T-helper 17 cell (primary cell): ENCODE results near the gene CAPZB. TPM values are rescaled to one million over a fixed set of nuclear protein-coding genes. Genes with fewer than 3 reads are reported as not detected.
A peak's percentile ranks its signal among the peaks of the same experiment; 100 is the strongest.

Experiments
- ATAC-seq: fragments of 150-1000 bp; cut with Tn5 transposase; 2 replicates; pipeline ENCODE4 v1.10.0; 2021; ENCODE audit warnings: mild to moderate bottlenecking, moderate library complexity
- DNase-seq, 3 donors: peaks; one replicate each; pipeline versions ENCODE4 v3.0.0 to v3.0.0-alpha.2; 2020 to 2021
- H3K9me3 ChIP-seq: one replicate; pipeline ENCODE4 v1.7.0; 2013; ENCODE audit warnings: low read length, mild to moderate bottlenecking; ENCODE audit not compliant: control insufficient read depth, poor library complexity, severe bottlenecking
- H3K27ac Mint-ChIP-seq: one replicate; pipeline ENCODE4 v1.8.0; 2022; ENCODE audit warnings: mild to moderate bottlenecking, moderate library complexity, mixed read lengths
- H3K27me3 Mint-ChIP-seq: one replicate; pipeline ENCODE4 v1.8.0; 2022; ENCODE audit warnings: mixed read lengths
- H3K36me3 Mint-ChIP-seq: one replicate; pipeline ENCODE4 v1.8.0; 2022; ENCODE audit warnings: low read depth, mixed read lengths
- H3K4me1 Mint-ChIP-seq: one replicate; pipeline ENCODE4 v1.8.0; 2022; ENCODE audit warnings: mild to moderate bottlenecking, mixed read lengths
- H3K4me3 Mint-ChIP-seq: one replicate; pipeline ENCODE4 v1.8.0; 2022; ENCODE audit warnings: mild to moderate bottlenecking, moderate library complexity, mixed read lengths
- total RNA-seq, 4 donors: library from RNA in 2 of 4; stranded (reverse) in 2 of 4; gene quantifications; one replicate each; pipeline ENCODE4 v1.2.3 and lab custom pipeline; 2022 to 2026

Gene CAPZB
- total RNA-seq, 2 donors from 2014 or later: 320 to 330 TPM

DNA sequence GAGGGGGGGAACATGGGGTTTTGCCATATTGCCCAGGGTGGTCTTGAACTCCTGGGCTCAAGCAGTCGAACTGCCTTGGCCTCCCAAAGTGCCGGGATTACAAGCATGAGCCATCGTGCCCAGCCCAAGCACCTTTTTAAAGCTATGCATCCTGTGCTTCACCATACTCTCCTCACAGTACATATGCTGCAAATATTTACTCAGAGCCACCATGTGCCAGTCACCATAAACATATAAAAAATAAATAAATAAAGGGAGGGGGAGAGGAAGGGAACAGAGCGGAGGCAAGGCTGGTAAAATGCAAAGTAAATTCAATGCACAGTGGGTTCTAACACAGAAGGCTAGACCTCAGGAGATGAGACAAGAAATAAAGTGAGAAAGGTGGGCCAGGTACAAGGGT, 64.7 kb downstream of the CAPZB start:
- no peak for ATAC-seq
- H3K4me1 Mint-ChIP-seq: peaks cover 60% of the 10 kb centered on the region
- peak overlapping the region; percentile 88 for H3K27ac Mint-ChIP-seq
- peaks cover 2% of the 10 kb centered on the region for H3K36me3 Mint-ChIP-seq
- no peaks in the 10 kb centered on the region for H3K9me3 ChIP-seq
- H3K27me3 Mint-ChIP-seq: no peaks in the 10 kb centered on the region
- no peak for DNase-seq
- H3K4me3 Mint-ChIP-seq: no peak overlapping the region

DNA sequence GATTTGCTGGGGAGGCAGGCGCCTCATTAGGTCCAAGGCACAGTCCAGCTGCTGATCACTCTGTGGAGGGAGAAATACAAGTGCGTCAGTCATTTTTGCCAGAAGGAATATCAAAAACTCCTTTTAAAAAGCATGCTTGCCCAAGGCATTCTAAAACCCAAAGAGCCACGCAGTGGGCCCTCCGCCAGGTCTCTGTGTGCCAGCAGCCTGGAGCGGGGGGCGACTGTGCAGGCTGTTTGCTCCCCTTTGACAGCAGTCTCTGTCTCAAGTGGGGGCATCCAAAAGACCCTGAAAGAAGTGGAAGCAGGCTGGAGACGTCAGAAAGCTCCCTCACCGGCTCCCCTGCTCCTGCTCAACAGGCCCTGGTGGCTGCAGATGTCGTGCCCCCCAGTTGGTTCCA, 65.6 kb downstream of the CAPZB start:
- H3K4me3 Mint-ChIP-seq: no peak overlapping the region
- peaks cover 59% of the 10 kb centered on the region for H3K4me1 Mint-ChIP-seq
- peak overlapping the region; percentile 88 for H3K27ac Mint-ChIP-seq
- no peak for ATAC-seq
- H3K9me3 ChIP-seq: no peaks in the 10 kb centered on the region
- DNase-seq: no peak
- H3K36me3 Mint-ChIP-seq: peaks cover 2% of the 10 kb centered on the region
- no peaks in the 10 kb centered on the region for H3K27me3 Mint-ChIP-seq

DNA sequence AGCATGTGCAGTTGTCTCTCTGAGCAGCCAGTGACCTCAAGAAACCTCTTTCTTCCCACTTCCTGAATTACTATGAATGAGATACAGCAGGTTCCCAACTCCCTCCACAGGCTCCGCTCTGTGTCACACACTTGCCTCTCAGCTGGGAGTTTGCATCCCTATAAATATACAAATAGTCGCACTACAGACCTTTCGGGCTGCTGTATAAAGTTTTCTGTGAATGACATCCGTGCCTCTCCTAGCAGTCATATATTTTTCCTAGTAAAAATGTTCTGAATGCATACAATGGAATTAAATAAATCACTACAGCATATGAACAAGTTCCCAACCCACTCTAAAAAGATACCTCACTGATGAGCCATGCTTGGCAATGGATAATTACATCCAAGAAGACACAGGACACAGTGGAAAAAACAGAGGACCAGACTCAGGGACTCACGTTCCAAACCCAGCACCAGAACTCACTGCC, 66.8 kb downstream of the CAPZB start:
- DNase-seq (no peak), ATAC-seq (no peak)
- H3K4me3 Mint-ChIP-seq: no peak overlapping the region
- H3K4me1 Mint-ChIP-seq: peaks cover 53% of the 10 kb centered on the region
- H3K27ac Mint-ChIP-seq: peak overlapping the region; percentile 76
- H3K9me3 ChIP-seq: no peaks in the 10 kb centered on the region
- peaks cover 2% of the 10 kb centered on the region for H3K36me3 Mint-ChIP-seq
- H3K27me3 Mint-ChIP-seq: no peaks in the 10 kb centered on the region

DNA sequence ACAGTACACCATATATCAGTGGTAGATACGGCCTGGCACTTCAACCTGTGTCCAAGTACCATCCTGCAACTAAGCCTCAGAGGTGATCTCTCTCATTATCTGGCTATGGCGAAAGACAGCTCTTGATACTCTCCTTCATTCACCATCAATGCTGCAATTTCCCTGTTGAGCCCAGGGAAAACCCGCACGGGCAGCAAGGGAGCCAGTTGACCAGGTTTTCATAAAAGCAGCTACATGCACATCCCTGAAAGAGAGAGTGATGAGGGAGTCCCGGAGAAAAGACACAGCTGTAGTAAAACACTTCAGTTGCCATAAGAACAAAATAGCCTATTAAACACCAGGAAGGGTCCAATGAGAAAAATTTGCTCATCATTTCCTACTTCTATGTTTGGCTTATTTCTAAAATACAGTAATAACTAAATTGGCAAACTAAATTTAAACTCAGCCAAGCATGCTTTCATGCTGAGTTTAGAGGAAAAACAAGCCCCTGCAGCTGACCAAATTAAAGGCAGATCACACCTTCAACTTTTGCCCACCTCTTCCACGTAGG, 68.3 kb downstream of the CAPZB start:
- no peak for DNase-seq
- H3K4me1 Mint-ChIP-seq: peaks cover 46% of the 10 kb centered on the region
- peaks cover 2% of the 10 kb centered on the region for H3K36me3 Mint-ChIP-seq

DNA sequence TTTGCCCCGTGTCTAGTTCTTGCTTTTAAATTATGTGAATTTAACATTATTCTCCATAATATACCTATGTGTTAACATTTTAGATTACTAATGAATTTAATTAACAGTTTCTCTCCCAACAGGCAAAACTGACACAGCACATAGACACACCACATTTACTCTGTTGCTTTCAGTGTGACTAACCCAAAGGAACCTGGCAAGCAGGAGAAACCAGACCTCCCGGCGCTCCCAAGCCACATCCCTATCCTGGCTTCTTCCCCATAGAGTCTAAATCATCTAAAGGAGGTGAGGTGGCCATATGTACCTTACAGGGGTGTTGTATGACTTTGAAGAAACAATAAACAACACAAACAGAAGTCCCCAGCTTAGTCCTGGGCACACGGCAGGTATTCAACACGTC, 69.2 kb downstream of the CAPZB start:
- ATAC-seq (no peak), DNase-seq (no peak)
- no peak overlapping the region for H3K27ac Mint-ChIP-seq
- H3K27me3 Mint-ChIP-seq: no peaks in the 10 kb centered on the region
- H3K9me3 ChIP-seq: no peaks in the 10 kb centered on the region
- no peak overlapping the region for H3K4me3 Mint-ChIP-seq
- H3K36me3 Mint-ChIP-seq: peaks cover 2% of the 10 kb centered on the region
- H3K4me1 Mint-ChIP-seq: peaks cover 44% of the 10 kb centered on the region

More for the DNA sequence above, 68.3 kb downstream of the CAPZB start:
- H3K9me3 ChIP-seq: no peaks in the 10 kb centered on the region
- ATAC-seq: no peak
- Mint-ChIP-seq H3K27me3 (no peaks in the 10 kb centered on the region), H3K4me3 (no peak overlapping the region), H3K27ac (peak overlapping the region; percentile 76)

DNA sequence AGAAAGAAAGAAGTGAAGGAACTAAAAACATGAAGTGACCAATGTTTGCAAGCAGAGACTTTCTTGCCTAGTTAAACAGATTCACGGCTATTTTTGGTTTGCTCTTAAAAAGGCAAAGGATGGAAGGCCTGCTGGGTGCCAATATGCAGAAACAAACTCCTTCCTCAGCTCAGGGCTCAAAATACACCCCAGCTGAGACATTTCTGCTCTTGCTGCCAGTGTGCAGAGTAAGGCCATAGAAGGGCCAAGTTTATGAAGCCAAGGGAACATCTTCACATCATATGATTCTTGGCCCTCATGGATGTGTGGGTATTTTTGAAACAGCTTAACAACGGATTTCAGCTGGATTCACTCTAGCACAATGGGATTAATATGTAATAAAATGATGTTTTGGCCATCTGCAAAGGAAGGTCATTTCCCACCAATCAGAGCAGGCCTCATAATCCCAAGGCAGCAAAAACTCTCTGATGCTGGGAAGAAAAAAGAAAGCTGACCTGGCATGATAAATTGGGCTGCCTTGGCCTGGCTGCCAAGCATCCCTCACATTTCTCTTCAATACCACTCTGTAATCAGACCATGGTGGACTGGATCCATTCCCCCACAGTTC, 70.7 kb downstream of the CAPZB start:
- no peaks in the 10 kb centered on the region for H3K27me3 Mint-ChIP-seq
- no peak for ATAC-seq
- no peak for DNase-seq
- H3K36me3 Mint-ChIP-seq: peaks cover 2% of the 10 kb centered on the region
- peaks cover 48% of the 10 kb centered on the region for H3K4me1 Mint-ChIP-seq
- no peaks in the 10 kb centered on the region for H3K9me3 ChIP-seq
- H3K4me3 Mint-ChIP-seq: no peak overlapping the region
- H3K27ac Mint-ChIP-seq: peak overlapping the region; percentile 21

DNA sequence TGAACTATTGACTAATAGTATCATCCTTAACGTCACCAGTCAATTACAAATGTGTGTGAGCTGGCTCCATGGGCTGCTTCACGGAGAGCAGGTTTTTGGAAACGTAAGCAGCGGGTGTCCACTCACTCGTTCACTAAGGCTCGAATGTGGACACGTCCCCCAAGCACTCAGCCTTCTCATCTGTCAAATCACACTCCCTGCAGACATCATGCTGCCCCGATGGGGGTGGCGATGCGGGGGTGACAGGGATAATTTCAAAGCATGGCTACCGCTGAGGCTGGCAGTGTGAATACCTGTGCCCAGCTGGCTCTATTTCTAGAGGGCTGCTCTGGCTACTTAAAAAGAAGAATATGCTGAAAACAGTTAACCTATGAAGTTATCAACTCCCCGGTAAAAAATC, 71.3 kb downstream of the CAPZB start:
- DNase-seq (no peak), ATAC-seq (no peak)
- H3K27me3 Mint-ChIP-seq: no peaks in the 10 kb centered on the region
- peak overlapping the region; percentile 21 for H3K27ac Mint-ChIP-seq
- peaks cover 48% of the 10 kb centered on the region for H3K4me1 Mint-ChIP-seq
- H3K4me3 Mint-ChIP-seq: no peak overlapping the region
- H3K36me3 Mint-ChIP-seq: peaks cover 2% of the 10 kb centered on the region
- no peaks in the 10 kb centered on the region for H3K9me3 ChIP-seq

DNA sequence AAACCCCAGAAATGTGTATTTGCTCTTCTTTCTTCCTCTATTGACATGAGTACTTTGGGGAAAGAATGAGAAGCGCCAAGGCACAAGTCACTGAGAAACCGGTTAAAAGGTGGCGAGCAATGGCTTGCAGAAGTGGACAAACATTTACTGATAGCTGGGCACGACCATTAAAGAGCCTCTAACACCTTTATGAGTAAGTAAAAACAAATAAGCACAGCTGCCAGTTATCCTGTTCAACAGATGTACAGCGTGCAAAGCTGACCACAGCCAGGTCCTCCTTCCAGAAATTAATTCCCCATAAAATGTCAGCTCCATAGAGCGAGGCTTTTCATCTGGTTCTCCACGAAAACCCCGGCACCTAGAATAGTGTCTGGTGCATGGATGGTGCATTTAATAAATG, 72.7 kb downstream of the CAPZB start:
- DNase-seq: no peak
- H3K4me3 Mint-ChIP-seq: no peak overlapping the region
- H3K27me3 Mint-ChIP-seq: no peaks in the 10 kb centered on the region
- H3K36me3 Mint-ChIP-seq: no peaks in the 10 kb centered on the region
- H3K4me1 Mint-ChIP-seq: peaks cover 42% of the 10 kb centered on the region
- no peak overlapping the region for H3K27ac Mint-ChIP-seq
- ATAC-seq: no peak
- H3K9me3 ChIP-seq: no peaks in the 10 kb centered on the region

DNA sequence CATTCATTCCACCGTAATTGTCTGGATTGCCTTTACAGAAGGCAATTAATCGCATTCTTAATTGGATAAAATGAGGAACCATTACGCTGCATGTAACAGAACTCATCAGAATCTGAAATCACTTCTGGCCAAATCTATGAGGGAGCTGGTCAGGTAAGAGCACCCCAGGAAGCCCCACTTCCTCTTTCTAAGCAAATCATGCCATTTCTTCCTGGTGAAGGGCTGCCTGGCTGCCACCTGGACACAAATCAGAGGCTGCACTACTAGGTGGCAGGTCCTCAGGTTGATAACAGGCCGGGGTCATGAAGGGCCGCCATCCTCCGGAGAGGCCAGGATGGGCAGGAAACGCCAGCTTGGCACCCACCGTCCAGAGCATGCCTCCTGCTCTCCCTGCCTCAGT, 73.7 kb downstream of the CAPZB start:
- DNase-seq (no peak), ATAC-seq (peak; percentile 44)
- H3K27ac Mint-ChIP-seq: peak overlapping the region; percentile 81
- peaks cover 44% of the 10 kb centered on the region for H3K4me1 Mint-ChIP-seq
- no peaks in the 10 kb centered on the region for H3K36me3 Mint-ChIP-seq
- H3K4me3 Mint-ChIP-seq: no peak overlapping the region
- H3K27me3 Mint-ChIP-seq: no peaks in the 10 kb centered on the region
- H3K9me3 ChIP-seq: no peaks in the 10 kb centered on the region

DNA sequence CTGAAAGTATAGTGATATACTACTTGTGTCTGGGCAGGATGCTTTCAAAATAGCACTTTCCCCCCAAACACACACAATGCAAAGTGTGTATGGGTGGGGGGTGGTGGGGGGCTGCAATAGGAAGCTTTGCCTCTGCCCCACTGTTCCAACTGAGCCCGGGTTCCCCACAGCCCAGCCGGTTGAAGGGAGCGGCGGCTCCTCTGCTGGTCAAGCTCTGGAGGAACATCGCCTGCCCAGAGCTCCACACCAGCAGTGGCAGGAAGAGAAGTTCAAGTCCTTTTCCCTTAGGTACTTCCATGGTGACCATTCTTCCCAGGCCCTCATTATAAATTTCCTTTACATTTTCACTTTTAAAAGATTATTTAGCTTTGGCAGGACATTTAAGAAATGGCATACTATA, 74.9 kb downstream of the CAPZB start:
- peak overlapping the region; percentile 88 for H3K27ac Mint-ChIP-seq
- DNase-seq (no peak), ATAC-seq (no peak)
- peaks cover 46% of the 10 kb centered on the region for H3K4me1 Mint-ChIP-seq
- H3K9me3 ChIP-seq: no peaks in the 10 kb centered on the region
- H3K27me3 Mint-ChIP-seq: no peaks in the 10 kb centered on the region
- no peak overlapping the region for H3K4me3 Mint-ChIP-seq
- H3K36me3 Mint-ChIP-seq: no peaks in the 10 kb centered on the region

DNA sequence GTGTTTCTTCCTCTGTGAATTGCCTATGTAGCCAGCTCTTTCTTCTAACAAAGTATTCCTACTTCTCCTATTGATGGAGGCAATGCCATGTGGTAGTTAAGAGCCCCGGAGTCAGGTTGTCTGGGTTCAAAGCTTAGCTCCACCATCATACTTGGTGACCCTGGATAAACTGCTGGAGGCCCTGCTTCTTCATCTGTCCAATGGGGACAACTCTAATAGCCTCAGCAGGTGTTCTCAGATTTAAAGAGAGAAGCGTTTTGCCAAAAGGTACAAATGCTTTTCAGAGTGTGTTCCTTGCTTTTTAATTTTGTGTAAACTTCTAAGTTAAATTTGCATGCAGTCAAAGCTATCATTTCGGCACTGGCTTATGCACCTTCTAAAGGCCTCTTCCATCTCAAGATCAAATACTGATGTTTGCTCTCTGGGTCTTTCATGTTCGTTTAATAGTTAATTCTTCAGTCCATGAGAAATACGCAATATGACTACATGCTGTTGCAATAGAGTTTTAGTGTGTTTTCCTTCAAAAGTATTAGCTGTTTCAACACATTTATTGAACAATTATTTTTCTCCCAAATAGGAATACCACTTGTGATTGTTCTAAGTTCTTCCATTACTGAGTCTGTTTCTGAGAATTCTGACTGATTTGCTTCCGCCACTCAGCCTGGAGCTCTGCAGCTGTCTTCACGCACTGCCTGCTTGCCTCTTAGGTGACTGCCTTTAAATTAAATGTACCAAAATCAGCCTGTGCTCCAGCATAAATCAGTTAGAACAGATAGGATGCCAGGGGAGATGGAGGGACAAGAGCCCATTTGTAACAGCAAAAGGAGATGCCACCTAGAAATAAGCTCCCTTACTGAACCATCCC, 75.6 kb downstream of the CAPZB start:
- Mint-ChIP-seq H3K4me3 (no peak overlapping the region), H3K36me3 (peaks cover 2% of the 10 kb centered on the region), H3K4me1 (peaks cover 45% of the 10 kb centered on the region), H3K27me3 (no peaks in the 10 kb centered on the region), H3K27ac (peak overlapping the region; percentile 96)
- no peak for ATAC-seq
- H3K9me3 ChIP-seq: no peaks in the 10 kb centered on the region
- DNase-seq: no peak

DNA sequence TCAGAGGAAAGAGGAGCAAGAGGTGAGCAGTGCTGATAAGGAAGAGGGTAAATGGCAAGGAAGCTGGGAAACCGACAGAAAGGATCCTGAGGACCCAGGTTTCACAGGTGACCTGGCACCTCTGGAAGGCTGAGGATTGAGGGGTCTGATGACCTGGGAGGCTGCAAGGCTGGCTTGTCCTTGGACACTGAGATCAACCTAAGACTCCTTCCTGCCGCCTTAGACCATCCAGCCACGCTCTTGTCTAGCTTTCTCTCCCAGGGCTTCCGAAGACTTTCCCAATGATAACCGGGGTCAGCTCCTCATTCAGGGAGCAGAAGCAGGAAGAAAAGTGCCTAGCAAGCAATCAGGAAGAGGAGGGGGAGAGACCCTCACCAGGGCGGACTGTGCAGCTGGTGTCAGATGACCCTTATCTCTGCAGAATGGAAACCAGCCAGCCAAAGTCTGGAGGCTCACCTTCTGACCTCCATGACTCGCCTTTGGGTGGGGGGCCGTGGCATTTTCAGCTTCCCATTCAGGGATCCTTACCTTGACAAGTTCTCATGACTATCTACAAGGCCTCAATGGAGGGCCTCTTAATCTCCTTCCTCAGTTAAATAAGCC, 77.7 kb downstream of the CAPZB start:
- H3K9me3 ChIP-seq: no peaks in the 10 kb centered on the region
- H3K27me3 Mint-ChIP-seq: no peaks in the 10 kb centered on the region
- ATAC-seq: no peak
- H3K4me3 Mint-ChIP-seq: no peak overlapping the region
- H3K36me3 Mint-ChIP-seq: peaks cover 2% of the 10 kb centered on the region
- H3K4me1 Mint-ChIP-seq: peaks cover 49% of the 10 kb centered on the region
- H3K27ac Mint-ChIP-seq: peak overlapping the region; percentile 96
- DNase-seq: no peak

DNA sequence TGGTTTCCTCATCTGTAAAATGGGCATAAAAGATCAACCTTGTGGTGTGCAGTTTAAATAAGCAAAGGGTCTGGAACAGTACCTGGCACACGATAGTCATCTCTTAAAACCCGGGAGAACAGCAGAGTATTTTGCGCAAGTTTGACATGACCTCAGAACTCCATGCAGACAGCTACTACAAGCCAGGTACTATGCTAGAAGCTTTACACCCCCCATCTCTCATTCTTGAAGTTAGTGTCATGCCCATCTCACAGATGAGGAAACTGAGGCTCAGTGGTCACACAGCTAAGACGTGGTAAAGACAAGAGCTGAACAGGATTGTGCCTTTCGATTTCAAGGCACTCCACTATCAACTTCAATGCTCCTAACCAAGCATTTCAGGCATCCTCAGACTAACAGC, 78.7 kb downstream of the CAPZB start:
- H3K4me1 Mint-ChIP-seq: peaks cover 56% of the 10 kb centered on the region
- no peaks in the 10 kb centered on the region for H3K9me3 ChIP-seq
- peak overlapping the region; percentile 96 for H3K27ac Mint-ChIP-seq
- DNase-seq (no peak), ATAC-seq (no peak)
- H3K4me3 Mint-ChIP-seq: no peak overlapping the region
- no peaks in the 10 kb centered on the region for H3K27me3 Mint-ChIP-seq
- H3K36me3 Mint-ChIP-seq: peaks cover 2% of the 10 kb centered on the region
